CD4-positive, CD25-positive, alpha-beta regulatory T cell (primary cell): ENCODE data around the gene RPRD2. TPM values are rescaled to one million over a fixed set of nuclear protein-coding genes. Genes with fewer than 3 reads are reported as not detected.
"Not testable (repeated sequence)": the region's sequence is repeated elsewhere in the genome, so short reads cannot be mapped to it uniquely, and the experiment has no call there.

ENCODE experiments used
- ATAC-seq, 2 donors: fragments of 150-1000 bp; cut with Tn5 transposase; one replicate each; pipeline ENCODE4 v1.10.0; 2021; ENCODE audit warnings: low read depth in 2 of 2, moderate number of reproducible peaks in 2 of 2, moderate library complexity in 1 of 2
- DNase-seq, 3 donors: peaks; one replicate each; pipeline versions ENCODE4 v3.0.0 to v3.0.0-alpha.2; 2012 to 2022; ENCODE audit warnings: mixed read lengths in 1 of 3
- H3K27ac ChIP-seq: one replicate; pipeline ENCODE4 v1.7.0; 2013; ENCODE audit warnings: mild to moderate bottlenecking, low read length; ENCODE audit not compliant: insufficient read depth, poor library complexity, severe bottlenecking
- H3K27me3 ChIP-seq: one replicate; pipeline ENCODE4 v1.7.0; 2013; ENCODE audit warnings: low read length; ENCODE audit not compliant: control insufficient read depth, insufficient read depth
- H3K36me3 ChIP-seq: one replicate; pipeline ENCODE4 v1.7.0; 2013; ENCODE audit warnings: mild to moderate bottlenecking, low read length, moderate library complexity; ENCODE audit not compliant: control insufficient read depth, insufficient read depth
- H3K4me1 ChIP-seq: 2 replicates; pipeline ENCODE4 v1.7.0; 2013; ENCODE audit warnings: mild to moderate bottlenecking, low read length; ENCODE audit not compliant: insufficient read depth, control insufficient read depth, poor library complexity, severe bottlenecking
- H3K4me3 ChIP-seq: one replicate; pipeline ENCODE4 v1.7.0; 2013; ENCODE audit warnings: low read depth, mild to moderate bottlenecking, low read length, moderate library complexity
- H3K9me3 ChIP-seq, 2 experiments: 1 replicate in 1 of 2; 2 replicates in 1 of 2; pipeline ENCODE4 v1.7.0; 2013; ENCODE audit warnings: low read length in 2 of 2, mild to moderate bottlenecking in 1 of 2, moderate library complexity in 1 of 2; ENCODE audit not compliant: control insufficient read depth in 2 of 2
- H3K27ac Mint-ChIP-seq, 3 donors: one replicate each; pipeline ENCODE4 v1.8.0; 2020 to 2022; ENCODE audit warnings: mild to moderate bottlenecking in 3 of 3, mixed read lengths in 3 of 3, moderate library complexity in 2 of 3
- H3K27me3 Mint-ChIP-seq: one replicate; pipeline ENCODE4 v1.8.0; 2022; ENCODE audit warnings: mild to moderate bottlenecking, mixed read lengths
- H3K36me3 Mint-ChIP-seq: one replicate; pipeline ENCODE4 v1.8.0; 2020; ENCODE audit warnings: mixed read lengths
- H3K4me1 Mint-ChIP-seq, 4 donors: one replicate each; pipeline ENCODE4 v1.8.0; 2020 to 2022; ENCODE audit warnings: mixed read lengths in 4 of 4, mild to moderate bottlenecking in 1 of 4
- H3K4me3 Mint-ChIP-seq, 4 donors: one replicate each; pipeline ENCODE4 v1.8.0; 2020 to 2022; ENCODE audit warnings: mild to moderate bottlenecking in 4 of 4, mixed read lengths in 4 of 4, moderate library complexity in 3 of 4
- H3K9me3 Mint-ChIP-seq, 7 donors: one replicate each; pipeline ENCODE4 v1.8.0; 2020 to 2022; ENCODE audit warnings: mixed read lengths in 7 of 7, mild to moderate bottlenecking in 3 of 7, moderate library complexity in 2 of 7
- polyA plus RNA-seq, 4 donors: library from polyadenylated mRNA; unstranded; fragments of 300-500 nt; fragmentation: Illumina TruSeq; gene quantifications; one replicate each; pipeline ENCODE4 v1.2.3, GENCODE V29; 2021
- total RNA-seq: library from RNA; stranded (reverse); gene quantifications from one replicate; pipeline ENCODE4 v1.2.3, GENCODE V29; 2022

RPRD2 gene
- total and polyA plus RNA-seq, 5 donors from 2014 or later, result 24.0 to 51.3 (median 33.1) TPM

- no peaks in the 10 kb centered on the region for H3K36me3 ChIP-seq
- Mint-ChIP-seq H3K4me3 (no peak overlapping the region), H3K4me1 (peaks cover 27 to 64% (median 54%) of the 10 kb centered on the region in 4 donors), H3K27me3 (no peaks in the 10 kb centered on the region), H3K27ac (peak overlapping the region in 1 of 3 donors; percentile 17), H3K9me3 (peaks cover 0 to 5% (median 0%) of the 10 kb centered on the region in 7 donors), H3K36me3 (peaks cover 27% of the 10 kb centered on the region)
- DNase-seq, result no peak
- no peak overlapping the region for H3K4me3 ChIP-seq
- no peaks in the 10 kb centered on the region for H3K4me1 ChIP-seq
- H3K9me3 ChIP-seq, result no peaks in the 10 kb centered on the region
- H3K27ac ChIP-seq, result no peak overlapping the region
- H3K27me3 ChIP-seq, result no peaks in the 10 kb centered on the region
- ATAC-seq, result no peak
Measured at GRCh38 chr1:150392627-150393026, 28.7 kb downstream of the RPRD2 start.

- H3K27me3 ChIP-seq, DNase-seq, ATAC-seq, H3K36me3 ChIP-seq, H3K27ac ChIP-seq, H3K9me3 ChIP-seq, H3K27me3 Mint-ChIP-seq, H3K4me3 Mint-ChIP-seq, H3K9me3 Mint-ChIP-seq, H3K4me3 ChIP-seq, H3K27ac Mint-ChIP-seq, H3K4me1 ChIP-seq: not testable (repeated sequence)
- Mint-ChIP-seq H3K36me3 (peaks cover 29% of the 10 kb centered on the region), H3K4me1 (peaks cover 32 to 57% (median 50%) of the 10 kb centered on the region in 4 donors)
Measured at GRCh38 chr1:150395115-150395514, 31.2 kb downstream of the RPRD2 start.

DNA sequence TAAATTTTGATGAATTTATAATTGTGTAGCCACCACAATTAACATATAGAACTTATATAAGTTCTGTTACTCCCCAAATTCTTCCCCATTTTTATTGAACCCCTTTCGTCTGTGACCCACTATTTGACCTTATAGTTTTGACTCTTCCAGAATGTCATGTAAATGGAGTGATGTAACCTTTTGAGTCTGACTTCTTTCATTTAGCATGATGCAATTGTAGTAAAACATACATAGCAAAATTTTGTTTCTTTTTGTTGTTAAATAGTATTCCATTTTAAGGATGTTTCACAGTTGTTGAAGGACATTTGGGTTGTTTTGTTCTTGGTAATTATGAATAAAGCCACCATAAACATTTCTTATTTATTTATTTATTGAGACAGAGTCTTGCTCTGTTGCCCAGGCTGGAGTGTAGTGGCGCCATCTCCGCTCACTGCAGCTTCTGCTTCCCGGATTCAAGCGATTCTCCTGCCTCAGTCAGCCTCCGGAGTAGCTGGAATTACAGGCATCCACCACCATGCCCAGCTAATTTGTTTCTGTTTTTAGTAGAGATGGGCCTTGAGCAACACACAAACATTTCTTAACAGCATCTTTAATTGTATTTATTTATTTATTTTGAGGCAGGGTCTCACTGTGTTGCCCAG is 33.6 kb downstream of the RPRD2 start:
- peak overlapping the region in 1 of 3 donors; percentile 63 for H3K27ac Mint-ChIP-seq
- DNase-seq, result no peak
- peaks cover 32% of the 10 kb centered on the region for H3K36me3 Mint-ChIP-seq
- Histone ChIP-seq H3K4me3 (no peak overlapping the region), H3K9me3 (no peaks in the 10 kb centered on the region), H3K36me3 (no peaks in the 10 kb centered on the region), H3K27ac (no peak overlapping the region), H3K4me1 (no peaks in the 10 kb centered on the region), H3K27me3 (no peaks in the 10 kb centered on the region)
- no peak for ATAC-seq
- H3K27me3 Mint-ChIP-seq, result no peaks in the 10 kb centered on the region
- no peak overlapping the region for H3K4me3 Mint-ChIP-seq
- H3K9me3 Mint-ChIP-seq, result peaks cover 0 to 5% (median 0%) of the 10 kb centered on the region in 7 donors
- H3K4me1 Mint-ChIP-seq, result peaks cover 22 to 58% (median 42%) of the 10 kb centered on the region in 4 donors

- Mint-ChIP-seq H3K4me3 (peak overlapping the region in 2 of 4 donors; percentile 4 to 49), H3K4me1 (peaks cover 45 to 75% (median 60%) of the 10 kb centered on the region in 4 donors), H3K9me3 (no peaks in the 10 kb centered on the region)
Measured at GRCh38 chr1:150404465-150404864, 40.5 kb downstream of the RPRD2 start.

GRCh38 chr1:150405660-150406059 is 41.7 kb downstream of the RPRD2 start:
- H3K4me1 Mint-ChIP-seq, result peaks cover 46 to 79% (median 59%) of the 10 kb centered on the region in 4 donors
- no peak for DNase-seq
- no peak overlapping the region for H3K27ac ChIP-seq

More at GRCh38 chr1:150404465-150404864, 40.5 kb downstream of the RPRD2 start:
- Histone ChIP-seq H3K4me1 (peaks cover 16% of the 10 kb centered on the region), H3K9me3 (no peaks in the 10 kb centered on the region), H3K4me3 (peak overlapping the region; percentile 7), H3K27me3 (no peaks in the 10 kb centered on the region), H3K27ac (no peak overlapping the region), H3K36me3 (peaks cover under 1% of the 10 kb centered on the region)
- DNase-seq, result no peak
- Mint-ChIP-seq H3K27ac (peak overlapping the region in 1 of 3 donors; percentile 15), H3K27me3 (no peaks in the 10 kb centered on the region), H3K36me3 (peaks cover 19% of the 10 kb centered on the region)
- ATAC-seq, result no peak

GRCh38 chr1:150406483-150406882 is 42.5 kb downstream of the RPRD2 start:
- no peaks in the 10 kb centered on the region for H3K27me3 ChIP-seq
- Mint-ChIP-seq H3K4me3 (peak overlapping the region in 1 of 4 donors; percentile 5), H3K9me3 (no peaks in the 10 kb centered on the region), H3K27ac (peak overlapping the region in 1 of 3 donors; percentile 62), H3K27me3 (no peaks in the 10 kb centered on the region), H3K4me1 (peaks cover 46 to 80% (median 59%) of the 10 kb centered on the region in 4 donors), H3K36me3 (peaks cover 11% of the 10 kb centered on the region)
- no peak for ATAC-seq
- H3K4me1 ChIP-seq, result peaks cover 16% of the 10 kb centered on the region
- no peak overlapping the region for H3K4me3 ChIP-seq
- H3K36me3 ChIP-seq, result peaks cover 6% of the 10 kb centered on the region
- DNase-seq, result no peak
- H3K27ac ChIP-seq, result no peak overlapping the region
- no peaks in the 10 kb centered on the region for H3K9me3 ChIP-seq

More at GRCh38 chr1:150405660-150406059, 41.7 kb downstream of the RPRD2 start:
- Histone ChIP-seq H3K4me3 (peak overlapping the region; percentile 2), H3K36me3 (peaks cover 4% of the 10 kb centered on the region), H3K9me3 (no peaks in the 10 kb centered on the region), H3K4me1 (peaks cover 16% of the 10 kb centered on the region), H3K27me3 (no peaks in the 10 kb centered on the region)
- Mint-ChIP-seq H3K27me3 (no peaks in the 10 kb centered on the region), H3K27ac (peak overlapping the region in 2 of 3 donors; percentile 20 to 45), H3K36me3 (peaks cover 11% of the 10 kb centered on the region), H3K4me3 (no peak overlapping the region), H3K9me3 (no peaks in the 10 kb centered on the region)
- ATAC-seq, result no peak

GRCh38 chr1:150407330-150407729 is 43.4 kb downstream of the RPRD2 start:
- Histone ChIP-seq H3K4me1 (peaks cover 16% of the 10 kb centered on the region), H3K4me3 (no peak overlapping the region), H3K27ac (no peak overlapping the region), H3K27me3 (no peaks in the 10 kb centered on the region), H3K9me3 (no peaks in the 10 kb centered on the region), H3K36me3 (peaks cover 6% of the 10 kb centered on the region)
- DNase-seq, result no peak
- no peak for ATAC-seq
- Mint-ChIP-seq H3K36me3 (peaks cover 11% of the 10 kb centered on the region), H3K27me3 (no peaks in the 10 kb centered on the region), H3K9me3 (no peaks in the 10 kb centered on the region), H3K4me1 (peaks cover 49 to 81% (median 61%) of the 10 kb centered on the region in 4 donors), H3K4me3 (no peak overlapping the region), H3K27ac (no peak overlapping the region)

- Histone ChIP-seq H3K4me3 (no peak overlapping the region), H3K27ac (no peak overlapping the region), H3K27me3 (no peaks in the 10 kb centered on the region), H3K36me3 (peaks cover 6% of the 10 kb centered on the region), H3K9me3 (no peaks in the 10 kb centered on the region), H3K4me1 (peaks cover 16% of the 10 kb centered on the region)
- ATAC-seq, result no peak
- no peak for DNase-seq
- Mint-ChIP-seq H3K9me3 (no peaks in the 10 kb centered on the region), H3K4me1 (peaks cover 49 to 75% (median 62%) of the 10 kb centered on the region in 4 donors), H3K4me3 (no peak overlapping the region), H3K27ac (peak overlapping the region in 1 of 3 donors; percentile 42), H3K36me3 (peaks cover 3% of the 10 kb centered on the region), H3K27me3 (no peaks in the 10 kb centered on the region)
Measured at GRCh38 chr1:150408800-150409199, 44.9 kb downstream of the RPRD2 start.
